Measurements from ENCODE around the gene SLC6A2.
A peak's percentile ranks its signal among the peaks of the same experiment; 100 is the strongest.

The SLC6A2 gene

DNA sequence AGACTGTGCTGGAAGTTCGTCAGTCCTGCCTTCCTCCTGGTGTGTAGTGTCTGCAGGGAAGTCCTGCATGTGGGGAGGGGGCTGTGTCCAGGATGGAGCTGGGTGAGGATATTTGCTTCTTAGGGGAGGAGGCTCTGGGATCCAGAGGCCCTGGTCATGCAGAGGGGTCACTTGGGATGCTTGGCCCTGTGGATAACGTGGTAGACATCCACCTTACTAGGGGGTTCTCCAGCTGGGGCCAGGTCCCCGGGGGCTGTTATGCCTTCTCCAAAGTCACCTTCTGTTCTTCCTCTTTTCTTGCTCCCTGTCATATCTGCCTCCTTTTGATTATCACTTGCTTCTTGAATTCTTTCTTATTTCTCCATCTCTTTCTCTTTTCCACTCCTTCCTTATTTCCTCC is 43.8 kb downstream of the SLC6A2 start:
- POLR2A ChIA-PET (ENCODE audit: low non-redundant PET): no interaction called here
- CTCF ChIA-PET: no interaction called here
- H3K27ac ChIP-seq: no peak overlapping the region
- no peak for DNase-seq (ENCODE audit: low spot score)
- TF ChIP-seq, protein P1, sequence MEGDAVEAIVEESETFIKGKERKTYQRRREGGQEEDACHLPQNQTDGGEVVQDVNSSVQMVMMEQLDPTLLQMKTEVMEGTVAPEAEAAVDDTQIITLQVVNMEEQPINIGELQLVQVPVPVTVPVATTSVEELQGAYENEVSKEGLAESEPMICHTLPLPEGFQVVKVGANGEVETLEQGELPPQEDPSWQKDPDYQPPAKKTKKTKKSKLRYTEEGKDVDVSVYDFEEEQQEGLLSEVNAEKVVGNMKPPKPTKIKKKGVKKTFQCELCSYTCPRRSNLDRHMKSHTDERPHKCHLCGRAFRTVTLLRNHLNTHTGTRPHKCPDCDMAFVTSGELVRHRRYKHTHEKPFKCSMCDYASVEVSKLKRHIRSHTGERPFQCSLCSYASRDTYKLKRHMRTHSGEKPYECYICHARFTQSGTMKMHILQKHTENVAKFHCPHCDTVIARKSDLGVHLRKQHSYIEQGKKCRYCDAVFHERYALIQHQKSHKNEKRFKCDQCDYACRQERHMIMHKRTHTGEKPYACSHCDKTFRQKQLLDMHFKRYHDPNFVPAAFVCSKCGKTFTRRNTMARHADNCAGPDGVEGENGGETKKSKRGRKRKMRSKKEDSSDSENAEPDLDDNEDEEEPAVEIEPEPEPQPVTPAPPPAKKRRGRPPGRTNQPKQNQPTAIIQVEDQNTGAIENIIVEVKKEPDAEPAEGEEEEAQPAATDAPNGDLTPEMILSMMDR (conservative IDR thresholded peaks at IDR 0.05; ENCODE audit: low read depth): no peak

DNA sequence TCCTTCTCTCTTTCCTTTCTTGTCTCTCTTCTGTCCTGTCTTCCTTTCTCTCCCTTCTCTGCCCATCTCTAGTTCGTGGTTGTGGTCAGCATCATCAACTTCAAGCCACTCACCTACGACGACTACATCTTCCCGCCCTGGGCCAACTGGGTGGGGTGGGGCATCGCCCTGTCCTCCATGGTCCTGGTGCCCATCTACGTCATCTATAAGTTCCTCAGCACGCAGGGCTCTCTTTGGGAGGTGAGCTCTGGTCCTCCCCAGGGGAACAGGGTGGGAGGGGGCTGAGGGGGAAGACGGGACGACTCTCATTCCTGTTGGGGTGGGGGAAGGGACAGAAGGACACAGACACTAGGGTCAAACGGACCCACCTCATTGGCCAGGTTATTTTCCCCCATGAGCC is 44.3 kb downstream of the SLC6A2 start:
- TF ChIP-seq, protein P1 (conservative IDR thresholded peaks at IDR 0.05; ENCODE audit: low read depth): no peak
- ChIA-PET CTCF (interaction anchor here (1.0 kb wide), 1 partner anchor 235 kb away, joined by 5 read pairs; no protein-coding TSS in a partner anchor), POLR2A (ENCODE audit: low non-redundant PET) (no interaction called here)
- no peak for DNase-seq (ENCODE audit: low spot score)
- H3K27ac ChIP-seq: no peak overlapping the region

DNA sequence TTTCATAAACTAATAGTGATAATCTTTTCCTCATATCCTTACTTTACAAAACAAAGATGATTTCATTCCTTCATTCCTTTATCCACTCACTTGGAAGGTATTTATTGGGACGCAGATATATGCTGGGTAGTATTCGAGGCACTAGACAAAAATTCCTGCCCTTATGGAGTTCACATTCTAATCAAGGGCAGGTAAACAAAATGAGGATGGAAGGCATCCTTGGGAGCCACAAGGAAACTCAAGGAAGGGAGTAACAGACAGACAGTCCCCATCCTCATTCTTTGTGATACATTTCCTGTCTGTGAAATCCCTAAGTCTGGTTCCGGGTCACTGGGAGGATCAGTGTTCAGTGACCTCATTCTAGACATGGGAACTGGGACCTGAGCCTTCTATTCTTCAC is 45.2 kb downstream of the SLC6A2 start:
- POLR2A ChIA-PET (ENCODE audit: low non-redundant PET): no interaction called here
- TF ChIP-seq, protein P1 (conservative IDR thresholded peaks at IDR 0.05; ENCODE audit: low read depth): no peak
- DNase-seq (ENCODE audit: low spot score): no peak
- no peak overlapping the region for H3K27ac ChIP-seq
- CTCF ChIA-PET: interaction anchor here (0.6 to 2.0 kb wide), 6 partner anchors 37 to 236 kb away, joined by 3 to 29 read pairs (median 3); no protein-coding TSS in a partner anchor

DNA sequence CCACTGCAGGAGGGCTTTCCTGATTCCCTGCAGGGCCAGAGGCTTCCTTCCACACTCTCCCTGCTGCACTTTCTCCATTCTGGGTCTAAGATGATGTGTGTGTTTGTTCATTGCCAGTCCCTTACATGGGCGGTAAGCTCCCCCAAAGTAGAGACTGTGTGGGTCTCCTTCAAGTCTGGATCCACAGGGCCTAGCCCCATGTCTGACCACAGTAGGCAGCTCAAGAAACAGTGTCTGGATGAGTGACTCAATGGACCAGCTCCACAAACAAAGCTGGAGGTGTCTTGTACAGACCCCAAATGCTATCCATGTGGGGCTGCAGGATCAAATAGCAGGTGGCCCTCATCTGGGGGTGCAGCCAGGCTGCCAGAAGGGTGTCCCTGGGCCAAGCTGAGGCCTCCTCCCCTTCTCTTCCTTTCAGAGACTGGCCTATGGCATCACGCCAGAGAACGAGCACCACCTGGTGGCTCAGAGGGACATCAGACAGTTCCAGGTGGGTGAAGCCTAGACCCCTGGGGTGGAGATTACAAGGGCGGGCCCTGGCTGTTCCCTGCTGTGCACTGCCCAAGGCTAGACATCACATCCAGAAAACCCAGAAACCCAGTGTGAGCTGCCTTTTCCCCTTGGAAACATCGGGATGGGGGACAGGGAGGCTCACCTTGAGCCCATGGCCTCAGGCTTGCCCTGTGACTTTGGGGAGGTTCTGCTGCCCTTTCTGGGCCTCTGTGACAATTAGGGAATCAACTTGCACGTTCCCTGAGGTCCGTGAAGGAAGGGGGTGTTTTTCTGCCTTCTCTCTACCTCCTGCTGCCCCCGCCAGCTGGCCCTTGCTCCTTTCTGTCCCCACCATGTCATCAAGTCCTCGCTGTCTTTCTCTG is 45.9 kb downstream of the SLC6A2 start:
- peak; percentile 43 for DNase-seq (ENCODE audit: low spot score)
- ChIA-PET POLR2A (ENCODE audit: low non-redundant PET) (no interaction called here), CTCF (interaction anchor here (0.6 to 2.0 kb wide), 10 partner anchors 14 to 236 kb away, joined by 3 to 29 read pairs (median 3); no protein-coding TSS in a partner anchor)
- no peak overlapping the region for H3K27ac ChIP-seq
- TF ChIP-seq, protein P1 (conservative IDR thresholded peaks at IDR 0.05; ENCODE audit: low read depth): peak; percentile 53

DNA sequence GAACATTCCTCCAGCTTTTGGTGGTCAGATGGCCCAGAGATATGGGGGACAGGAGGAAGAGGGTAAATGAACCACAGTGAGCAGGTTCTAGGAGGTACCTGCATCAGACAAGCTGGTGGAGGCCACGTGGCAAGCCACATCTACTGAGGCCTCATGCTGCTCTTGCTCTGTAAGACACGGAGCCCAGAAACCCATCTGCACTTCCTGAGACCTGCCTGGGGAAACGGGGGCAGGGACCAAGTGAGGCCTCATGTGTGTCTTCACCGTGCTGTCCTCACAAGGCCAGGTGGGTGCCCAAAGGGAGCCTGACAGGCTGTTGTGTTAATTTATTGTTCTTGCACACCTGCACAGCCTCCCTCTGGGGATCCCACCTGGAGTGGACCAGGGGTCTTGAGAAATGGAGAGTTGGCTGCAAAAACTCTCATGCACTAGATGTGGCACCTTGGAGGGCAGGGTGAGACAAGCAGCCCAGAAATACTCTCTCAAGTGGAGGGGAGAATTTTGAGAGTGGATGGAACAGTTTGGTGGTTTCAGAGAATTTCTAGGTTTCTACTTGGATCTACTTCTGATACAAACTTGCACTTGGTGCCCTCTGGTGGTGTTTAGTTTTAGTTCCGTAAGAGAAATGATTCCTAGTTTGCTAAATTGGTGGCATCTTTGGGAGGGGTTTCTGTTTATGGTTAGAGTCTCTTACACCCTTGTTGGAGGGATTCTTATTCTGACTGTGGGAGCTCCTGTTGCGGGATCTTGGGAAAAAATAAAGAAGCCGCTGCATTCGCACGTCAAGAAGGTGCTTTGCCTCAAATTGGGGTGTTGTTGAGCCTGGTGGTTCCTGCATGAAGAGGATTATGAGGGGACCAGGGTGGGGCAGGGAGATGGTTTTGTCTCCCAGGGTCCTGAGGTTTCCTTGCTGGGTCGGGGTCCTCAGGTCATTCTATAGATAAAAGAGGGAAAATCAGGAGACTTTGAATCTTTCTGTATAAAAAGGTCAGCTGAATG is 47.5 kb downstream of the SLC6A2 start:
- peak; percentile 49 for DNase-seq (ENCODE audit: low spot score)
- TF ChIP-seq, protein P1 (conservative IDR thresholded peaks at IDR 0.05; ENCODE audit: low read depth): peak; percentile 61
- ChIA-PET CTCF (interaction anchor here (0.6 to 2.5 kb wide), 7 partner anchors 11 to 1004 kb away, joined by 3 to 29 read pairs (median 3); no protein-coding TSS in a partner anchor), POLR2A (ENCODE audit: low non-redundant PET) (no interaction called here)
- H3K27ac ChIP-seq: no peak overlapping the region

All from RWPE1 (cell line).